CD4-positive, alpha-beta T cell (primary cell): ENCODE results near the gene COL13A1. TPM values are rescaled to one million over a fixed set of nuclear protein-coding genes. Genes with fewer than 3 reads are reported as not detected.

Experiments
- ATAC-seq: fragments of 200-7000 bp; cut with Tn5 transposase; one replicate; pipeline ENCODE4 v1.10.0; 2022; ENCODE audit warnings: mild to moderate bottlenecking; ENCODE audit not compliant: poor library complexity
- CTCF ChIA-PET: fragments of 350-600 bp; sonication (Branson Sonifier 250); formaldehyde crosslinking; loops from one replicate; lab custom pipeline; 2021; ENCODE audit warnings: antibody characterized with exemption, inconsistent platforms; lab: Charles Lee
- POLR2A ChIA-PET: fragments of 350-600 bp; sonication (Branson Sonifier 250); formaldehyde crosslinking; loops from one replicate; lab custom pipeline; 2021; ENCODE audit warnings: antibody characterized with exemption, inconsistent platforms; lab: Charles Lee
- DNase-seq, 14 experiments: peaks; one replicate each; pipeline ENCODE4 v3.0.0-alpha.2; 2013 to 2020; ENCODE audit warnings: mixed read lengths in 2 of 14
- H3K27ac ChIP-seq, 2 donors: one replicate each; pipeline versions ENCODE4 v1.5.1 to v1.7.0; 2013; ENCODE audit warnings: low read length in 2 of 2, low read depth in 1 of 2, mild to moderate bottlenecking in 1 of 2
- H3K27me3 ChIP-seq, 2 experiments: 1 replicate in 1 of 2; 2 replicates in 1 of 2; pipeline versions ENCODE4 v1.6.1 to v1.7.0; 2013; ENCODE audit warnings: low read length in 2 of 2, control low read depth in 1 of 2, mild to moderate bottlenecking in 1 of 2, moderate library complexity in 1 of 2; ENCODE audit not compliant: insufficient read depth in 2 of 2, control insufficient read depth in 1 of 2
- H3K36me3 ChIP-seq: one replicate; pipeline ENCODE4 v1.6.1; 2013; ENCODE audit warnings: low read length, control low read depth; ENCODE audit not compliant: insufficient read depth
- H3K4me1 ChIP-seq: one replicate; pipeline ENCODE4 v1.6.1; 2013; ENCODE audit warnings: low read length, control low read depth; ENCODE audit not compliant: insufficient read depth
- H3K4me3 ChIP-seq: one replicate; pipeline ENCODE4 v1.5.1; 2013; ENCODE audit warnings: mild to moderate bottlenecking, low read length, moderate library complexity
- H3K9me3 ChIP-seq, 2 experiments: 1 replicate in 1 of 2; 2 replicates in 1 of 2; pipeline versions ENCODE4 v1.6.1 to v1.7.0; 2013; ENCODE audit warnings: low read length in 2 of 2, mild to moderate bottlenecking in 2 of 2, control low read depth in 1 of 2, moderate library complexity in 1 of 2; ENCODE audit not compliant: control insufficient read depth in 1 of 2, insufficient read depth in 1 of 2
- H3K27ac Mint-ChIP-seq: one replicate; pipeline ENCODE4 v1.8.0; 2020; ENCODE audit warnings: mixed read lengths
- H3K27me3 Mint-ChIP-seq: one replicate; pipeline ENCODE4 v1.8.0; 2021; ENCODE audit warnings: mixed read lengths
- H3K36me3 Mint-ChIP-seq: one replicate; pipeline ENCODE4 v1.8.0; 2021; ENCODE audit warnings: low read depth, mixed read lengths
- H3K4me1 Mint-ChIP-seq: one replicate; pipeline ENCODE4 v1.8.0; 2021; ENCODE audit warnings: low read depth, mixed read lengths
- H3K4me3 Mint-ChIP-seq: one replicate; pipeline ENCODE4 v1.8.0; 2020; ENCODE audit warnings: mild to moderate bottlenecking, mixed read lengths
- H3K9me3 Mint-ChIP-seq: one replicate; pipeline ENCODE4 v1.8.0; 2020; ENCODE audit warnings: mixed read lengths
- intact Hi-C, 2 experiments: fragments of 100-400 bp; cut with DNase I in 1 of 2; cut with micrococcal nuclease in 1 of 2; formaldehyde crosslinking; loops; one replicate each; pipeline versions ENCODE4 v1.15.1 to v1.9.0; 2023 to 2025; cut with DNase I, micrococcal nuclease
- total RNA-seq, 174 experiments: library from RNA in 2 of 174; stranded (reverse) in 2 of 174; gene quantifications; one replicate each; pipeline ENCODE4 v1.2.3 and lab custom pipeline; 2021 to 2026
- TF ChIP-seq, protein P1 (sequence below): fragments of 200-600 bp; IDR thresholded peaks from one replicate; pipeline ENCODE4 v1.8.0; 2022; ENCODE audit warnings: antibody characterized with exemption, mild to moderate bottlenecking

COL13A1 gene
- total RNA-seq, 2 experiments from 2014 or later = not detected

DNA sequence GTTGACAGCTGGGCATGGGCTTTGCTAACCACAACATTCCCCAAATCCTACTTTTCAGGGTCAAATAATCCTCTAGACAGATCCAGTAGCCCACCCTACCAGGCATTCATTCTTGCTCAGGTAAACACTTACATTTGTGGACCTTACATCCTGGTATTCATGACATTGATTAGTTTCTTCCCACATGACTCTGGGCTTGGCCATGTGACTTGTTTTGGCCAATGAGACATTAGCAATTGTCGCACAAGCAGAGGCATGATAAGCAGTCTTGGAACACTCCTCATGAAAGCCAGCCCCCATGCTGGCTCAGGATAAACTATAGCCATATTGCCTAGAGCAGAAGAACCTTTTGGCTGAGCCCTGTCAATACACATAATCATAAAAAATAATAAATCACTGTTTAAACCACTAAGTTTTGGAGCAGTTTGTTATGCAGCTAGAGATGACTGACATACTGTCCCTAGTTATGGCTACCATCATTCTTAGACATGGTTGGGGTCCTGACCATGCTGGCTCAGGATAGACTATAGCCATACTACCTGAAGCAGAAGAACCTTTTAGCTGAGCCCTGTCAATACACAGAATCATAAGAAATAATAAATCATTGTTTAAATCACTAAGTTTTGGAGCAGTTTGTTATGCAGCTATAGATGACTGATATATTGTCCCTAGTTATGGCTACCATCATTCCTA, 6.3 kb upstream of the COL13A1 start:
- no peaks in the 10 kb centered on the region for H3K9me3 ChIP-seq
- no peak overlapping the region for H3K27ac Mint-ChIP-seq
- ChIA-PET POLR2A (no interaction called here), CTCF (no interaction called here)
- TF ChIP-seq, protein P1, sequence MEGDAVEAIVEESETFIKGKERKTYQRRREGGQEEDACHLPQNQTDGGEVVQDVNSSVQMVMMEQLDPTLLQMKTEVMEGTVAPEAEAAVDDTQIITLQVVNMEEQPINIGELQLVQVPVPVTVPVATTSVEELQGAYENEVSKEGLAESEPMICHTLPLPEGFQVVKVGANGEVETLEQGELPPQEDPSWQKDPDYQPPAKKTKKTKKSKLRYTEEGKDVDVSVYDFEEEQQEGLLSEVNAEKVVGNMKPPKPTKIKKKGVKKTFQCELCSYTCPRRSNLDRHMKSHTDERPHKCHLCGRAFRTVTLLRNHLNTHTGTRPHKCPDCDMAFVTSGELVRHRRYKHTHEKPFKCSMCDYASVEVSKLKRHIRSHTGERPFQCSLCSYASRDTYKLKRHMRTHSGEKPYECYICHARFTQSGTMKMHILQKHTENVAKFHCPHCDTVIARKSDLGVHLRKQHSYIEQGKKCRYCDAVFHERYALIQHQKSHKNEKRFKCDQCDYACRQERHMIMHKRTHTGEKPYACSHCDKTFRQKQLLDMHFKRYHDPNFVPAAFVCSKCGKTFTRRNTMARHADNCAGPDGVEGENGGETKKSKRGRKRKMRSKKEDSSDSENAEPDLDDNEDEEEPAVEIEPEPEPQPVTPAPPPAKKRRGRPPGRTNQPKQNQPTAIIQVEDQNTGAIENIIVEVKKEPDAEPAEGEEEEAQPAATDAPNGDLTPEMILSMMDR = no peak
- no peak for DNase-seq
- H3K36me3 ChIP-seq = no peaks in the 10 kb centered on the region
- intact Hi-C loops = loop anchor here in 1 of 2 experiments (10.0 kb wide), 1 partner anchor 1369 kb away; no protein-coding TSS in a partner anchor
- no peak overlapping the region for H3K4me3 ChIP-seq
- H3K9me3 Mint-ChIP-seq = peaks cover 5% of the 10 kb centered on the region
- no peak for ATAC-seq
- peaks cover under 1% of the 10 kb centered on the region for H3K4me1 Mint-ChIP-seq
- H3K27ac ChIP-seq = no peak overlapping the region
- no peak overlapping the region for H3K4me3 Mint-ChIP-seq
- H3K27me3 Mint-ChIP-seq = peaks cover 45% of the 10 kb centered on the region
- no peaks in the 10 kb centered on the region for H3K36me3 Mint-ChIP-seq
- peaks cover 10 to 13% of the 10 kb centered on the region in 2 experiments for H3K27me3 ChIP-seq
- no peaks in the 10 kb centered on the region for H3K4me1 ChIP-seq

DNA sequence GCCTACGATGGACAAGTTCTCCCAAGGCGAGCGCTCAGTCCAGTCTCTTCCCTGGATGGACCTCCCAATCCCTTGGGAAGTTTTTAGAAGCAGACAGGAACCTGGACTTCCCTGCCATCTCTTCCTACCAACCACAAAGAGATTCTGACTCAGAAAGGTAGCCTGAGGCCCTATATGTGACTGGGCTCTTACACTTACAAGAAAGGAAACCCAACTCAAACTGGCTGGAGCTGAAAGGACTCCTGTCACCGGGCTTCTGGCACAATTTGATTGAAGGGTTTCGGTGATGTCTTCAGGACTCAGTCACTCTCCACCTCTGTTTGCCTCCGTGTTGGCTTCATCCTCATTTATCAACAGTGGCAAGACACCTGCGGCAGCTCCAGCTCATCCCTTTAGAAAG, 3.7 kb upstream of the COL13A1 start:
- no peak overlapping the region for H3K27ac Mint-ChIP-seq
- H3K27ac ChIP-seq = no peak overlapping the region
- H3K9me3 ChIP-seq = no peaks in the 10 kb centered on the region
- peaks cover 35 to 36% of the 10 kb centered on the region in 2 experiments for H3K27me3 ChIP-seq
- H3K4me3 Mint-ChIP-seq = no peak overlapping the region
- H3K4me1 ChIP-seq = peaks cover 14% of the 10 kb centered on the region
- TF ChIP-seq, protein P1 = no peak
- no peaks in the 10 kb centered on the region for H3K36me3 ChIP-seq
- DNase-seq (no peak), ATAC-seq (no peak)
- H3K9me3 Mint-ChIP-seq = peaks cover 5% of the 10 kb centered on the region
- peaks cover 10% of the 10 kb centered on the region for H3K4me1 Mint-ChIP-seq
- CTCF ChIA-PET = no interaction called here
- H3K27me3 Mint-ChIP-seq = peaks cover 51% of the 10 kb centered on the region
- POLR2A ChIA-PET = no interaction called here
- intact Hi-C loops = loop anchor here in 1 of 2 experiments (10.0 kb wide), 1 partner anchor 1367 kb away; no protein-coding TSS in a partner anchor
- no peaks in the 10 kb centered on the region for H3K36me3 Mint-ChIP-seq
- H3K4me3 ChIP-seq = no peak overlapping the region

DNA sequence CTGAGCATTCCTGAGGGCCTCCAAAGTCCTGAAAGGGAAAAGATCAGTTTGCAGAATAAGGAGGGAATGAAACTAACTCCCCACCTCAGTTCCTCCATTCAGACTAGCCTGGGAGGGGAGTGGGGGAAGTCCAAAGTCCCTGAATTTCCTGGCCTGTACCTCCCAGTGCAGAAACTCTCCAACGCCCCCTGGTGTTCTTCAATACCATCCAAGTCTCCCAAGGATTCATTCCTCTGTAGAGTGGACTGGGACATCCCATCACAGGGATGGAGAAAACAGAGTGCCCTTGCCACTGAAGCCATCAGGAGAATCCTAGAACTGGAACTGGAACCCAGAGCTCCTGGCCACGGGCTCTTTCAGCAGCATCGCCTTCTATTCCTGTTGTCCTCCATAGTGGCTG, 1.6 kb upstream of the COL13A1 start:
- H3K36me3 Mint-ChIP-seq = no peaks in the 10 kb centered on the region
- Histone ChIP-seq H3K27me3 (peaks cover 44 to 51% of the 10 kb centered on the region in 2 experiments), H3K27ac (no peak overlapping the region), H3K36me3 (no peaks in the 10 kb centered on the region), H3K4me1 (peaks cover 14% of the 10 kb centered on the region), H3K4me3 (no peak overlapping the region), H3K9me3 (no peaks in the 10 kb centered on the region)
- DNase-seq (peak in 2 of 14 experiments; percentile 4 to 15), ATAC-seq (no peak)
- no peak overlapping the region for H3K27ac Mint-ChIP-seq
- CTCF ChIA-PET = no interaction called here
- TF ChIP-seq, protein P1 = no peak
- H3K4me3 Mint-ChIP-seq = no peak overlapping the region
- POLR2A ChIA-PET = no interaction called here
- H3K27me3 Mint-ChIP-seq = peaks cover 53% of the 10 kb centered on the region
- H3K9me3 Mint-ChIP-seq = no peaks in the 10 kb centered on the region
- intact Hi-C loops = no loop called here
- H3K4me1 Mint-ChIP-seq = peaks cover 10% of the 10 kb centered on the region
